HCT116 (cell line): ENCODE measurements around the gene KIAA0232. TPM values are rescaled to one million over a fixed set of nuclear protein-coding genes. Genes with fewer than 3 reads are reported as not detected.

Experiments used
- ATAC-seq: fragments of 200-7000 bp; cut with Tn5 transposase; 2 replicates; pipeline ENCODE4 v1.9.1; 2020; ENCODE audit warnings: mild to moderate bottlenecking, moderate library complexity
- BruUV-seq: library from RNA; stranded (reverse); fragments of 400-500 nt; replicated peaks from 2 replicates; lab custom pipeline; 2021; lab: Mats Ljungman, UMichigan
- CTCF ChIA-PET: fragments of 300-600 bp; sonication (Branson Sonifier 250); formaldehyde crosslinking; loops from one replicate; lab custom pipeline; 2021; ENCODE audit warnings: antibody characterized with exemption; lab: Charles Lee
- POLR2A ChIA-PET: fragments of 300-600, 350-600 bp; sonication (Branson Sonifier 250); formaldehyde crosslinking; loops from one replicate; lab custom pipeline; 2021; ENCODE audit warnings: antibody characterized with exemption; lab: Charles Lee
- RAD21 ChIA-PET, 2 experiments: fragments of 300-600 bp; sonication (Branson Sonifier 250); formaldehyde crosslinking; loops; one replicate each; lab custom pipeline; 2023; ENCODE audit warnings: low total read pairs in 2 of 2; ENCODE audit not compliant: uncharacterized antibody in 2 of 2, unreplicated experiment in 2 of 2, low non-redundant PET in 1 of 2; lab: Charles Lee
- DNase-seq: peaks from one replicate; pipeline ENCODE4 v3.0.0-alpha.2; 2010; ENCODE audit warnings: low read depth, low spot score
- H2AFZ ChIP-seq: fragments of 200-600 bp; shearing (Covaris generic), sonication (generic); 2 replicates; pipeline ENCODE4 v1.6.1; 2017; ENCODE audit warnings: low read depth, mixed run types, mixed read lengths, antibody characterized with exemption, low read length; ENCODE audit not compliant: poor library complexity, severe bottlenecking
- H3K27ac ChIP-seq: 2 replicates; pipeline ENCODE4 v1.5.1; 2012; ENCODE audit warnings: low read depth, low read length
- H3K27me3 ChIP-seq: fragments of 200-600 bp; sonication (generic); 2 replicates; pipeline ENCODE4 v1.6.1; 2016; ENCODE audit warnings: mixed run types, low read length, mixed read lengths; ENCODE audit not compliant: insufficient read depth
- H3K36me3 ChIP-seq, 2 experiments: fragments of 200-500 bp in 1 of 2; fragments of 200-600 bp in 1 of 2; sonication (Bioruptor generic) in 1 of 2; sonication (generic) in 1 of 2; 2 replicates each; pipeline versions ENCODE4 v1.5.1 to v1.6.1; 2014 to 2016; ENCODE audit warnings: low read length in 2 of 2, inconsistent platforms in 1 of 2, mixed read lengths in 1 of 2, mixed run types in 1 of 2; ENCODE audit not compliant: insufficient read depth in 2 of 2, control insufficient read depth in 1 of 2
- H3K4me1 ChIP-seq, 2 experiments: fragments of 200-600 bp in 1 of 2; sonication (generic) in 1 of 2; 2 replicates each; pipeline versions ENCODE4 v1.5.1 to v1.6.1; 2012 to 2017; ENCODE audit warnings: low read length in 2 of 2, inconsistent platforms in 1 of 2, mild to moderate bottlenecking in 1 of 2, mixed read lengths in 1 of 2, mixed run types in 1 of 2, moderate library complexity in 1 of 2; ENCODE audit not compliant: insufficient read depth in 2 of 2, control insufficient read depth in 1 of 2
- H3K4me2 ChIP-seq: fragments of 200-600 bp; sonication (generic); 2 replicates; pipeline ENCODE4 v1.6.1; 2017; ENCODE audit warnings: mixed run types, low read length, mixed read lengths
- H3K4me3 ChIP-seq, 2 experiments: fragments of 200-600 bp in 1 of 2; sonication (generic) in 1 of 2; replicated peaks in 1 of 2; 2 replicates each; pipeline ENCODE4 v1.5.1; 2011 to 2016; ENCODE audit warnings: low read length in 2 of 2, control low read depth in 1 of 2, low read depth in 1 of 2, mild to moderate bottlenecking in 1 of 2, mixed read lengths in 1 of 2, mixed run types in 1 of 2
- H3K79me2 ChIP-seq: fragments of 200-600 bp; sonication (generic); 2 replicates; pipeline ENCODE4 v1.6.1; 2017; ENCODE audit warnings: mild to moderate bottlenecking, mixed run types, low read length, moderate library complexity, mixed read lengths; ENCODE audit not compliant: insufficient read depth
- H3K9ac ChIP-seq: fragments of 200-600 bp; sonication (generic); 2 replicates; pipeline ENCODE4 v1.6.1; 2016; ENCODE audit warnings: low read length, mixed read lengths
- H3K9me2 ChIP-seq: fragments of 200-600 bp; sonication (generic), shearing (Covaris generic); 2 replicates; pipeline ENCODE4 v1.6.1; 2017; ENCODE audit warnings: mixed run types, mild to moderate bottlenecking, moderate library complexity; ENCODE audit not compliant: insufficient read depth
- H3K9me3 ChIP-seq, 2 experiments: fragments of 200-500 bp in 1 of 2; fragments of 200-600 bp in 1 of 2; sonication (Bioruptor generic) in 1 of 2; sonication (generic) in 1 of 2; 2 replicates each; pipeline ENCODE4 v1.6.1; 2014 to 2017; ENCODE audit warnings: low read length in 2 of 2, mixed read lengths in 2 of 2, inconsistent platforms in 1 of 2, low read depth in 1 of 2, mild to moderate bottlenecking in 1 of 2, mixed run types in 1 of 2, moderate library complexity in 1 of 2; ENCODE audit not compliant: control insufficient read depth in 1 of 2, insufficient read depth in 1 of 2
- H4K20me1 ChIP-seq: fragments of 200-600 bp; sonication (generic), shearing (Covaris generic); 2 replicates; pipeline ENCODE4 v1.6.1; 2017; ENCODE audit warnings: mixed run types, mild to moderate bottlenecking, moderate library complexity; ENCODE audit not compliant: insufficient read depth
- CBX3 ChIP-seq: IDR thresholded peaks from 2 replicates; pipeline ENCODE4 v1.6.1; 2012; ENCODE audit warnings: low read depth
- CEBPB ChIP-seq: IDR thresholded peaks from 2 replicates; pipeline ENCODE4 v1.6.1; 2012; ENCODE audit warnings: low read depth
- CTCF ChIP-seq, 3 experiments: fragments of 200-600 bp in 1 of 3; sonication (generic) in 1 of 3; IDR thresholded peaks in 2 of 3; conservative IDR thresholded peaks in 1 of 3; 2 replicates each; pipeline ENCODE4 v1.5.1; 2012 to 2017; ENCODE audit warnings: low read depth in 2 of 3, low read length in 2 of 3, antibody characterized with exemption in 1 of 3, borderline replicate concordance in 1 of 3, control low read depth in 1 of 3, mild to moderate bottlenecking in 1 of 3, mixed read lengths in 1 of 3, mixed run types in 1 of 3, moderate library complexity in 1 of 3; ENCODE audit not compliant: insufficient read depth in 1 of 3
- ELF1 ChIP-seq: IDR thresholded peaks from 2 replicates; pipeline ENCODE4 v1.6.1; 2012; ENCODE audit warnings: low read depth, borderline replicate concordance
- FOSL1 ChIP-seq: IDR thresholded peaks from 2 replicates; pipeline ENCODE4 v1.6.1; 2012; ENCODE audit warnings: low read depth
- POLR2AphosphoS5 ChIP-seq: IDR thresholded peaks from 2 replicates; pipeline ENCODE4 v1.6.1; 2011; ENCODE audit warnings: mild to moderate bottlenecking, low read depth, low read length, moderate library complexity
- RAD21 ChIP-seq: IDR thresholded peaks from 2 replicates; pipeline ENCODE4 v1.6.1; 2012; ENCODE audit warnings: low read depth, mild to moderate bottlenecking
- SP1 ChIP-seq: IDR thresholded peaks from 2 replicates; pipeline ENCODE4 v1.6.1; 2012; ENCODE audit warnings: low read depth
- YY1 ChIP-seq: IDR thresholded peaks from 2 replicates; pipeline ENCODE4 v1.6.1; 2011; ENCODE audit warnings: low read length, low read depth, moderate library complexity, mild to moderate bottlenecking; ENCODE audit not compliant: insufficient replicate concordance; ENCODE audit errors: extremely low read depth
- ZBTB33 ChIP-seq: IDR thresholded peaks from 2 replicates; pipeline ENCODE4 v1.6.1; 2011; ENCODE audit warnings: mild to moderate bottlenecking, low read length, moderate library complexity; ENCODE audit not compliant: insufficient replicate concordance; ENCODE audit errors: extremely low read depth
- ZNF274 ChIP-seq: fragments of 200-500 bp; sonication (Bioruptor generic); IDR thresholded peaks from 2 replicates; pipeline ENCODE4 v1.6.1; 2014; ENCODE audit warnings: mild to moderate bottlenecking, low read depth, low read length, inconsistent platforms
- intact Hi-C: fragments of 100-400 bp; cut with micrococcal nuclease; formaldehyde crosslinking; loops from 2 replicates; pipeline ENCODE4 v1.10.0; 2022
- total RNA-seq: library from RNA; stranded (reverse); gene quantifications from one replicate; pipeline ENCODE4 v1.2.1, GENCODE V29; 2021; ENCODE audit not compliant: unreplicated experiment

Gene KIAA0232
- total RNA-seq, 1 experiment from 2014 or later = 18.1 TPM

- H3K27me3 ChIP-seq = no peaks in the 10 kb centered on the region
- RAD21 ChIA-PET = no interaction called here
- no peak for DNase-seq
- TF ChIP-seq CEBPB (no peak), ZBTB33 (no peak), ELF1 (no peak), CTCF (IDR thresholded peaks at IDR 0.05 in 2 of 3, conservative IDR thresholded peaks at IDR 0.05 in 1 of 3; ENCODE audit: borderline replicate concordance in 1 of 3, insufficient read depth in 1 of 3, low read depth in 2 of 3, low read length in 2 of 3) (no peak), POLR2AphosphoS5 (no peak), SP1 (no peak), CBX3 (no peak), RAD21 (no peak), FOSL1 (no peak), ZNF274 (no peak), YY1 (no peak)
- TF ChIP-seq, all 23 proteins: peak for 0
- ChIA-PET CTCF (no interaction called here), POLR2A (no interaction called here)
- Histone ChIP-seq H3K9me2 (no peaks in the 10 kb centered on the region), H3K9ac (no peak overlapping the region), H2AFZ (no peak overlapping the region), H3K79me2 (peaks cover 82% of the 10 kb centered on the region), H3K4me3 (no peak overlapping the region), H3K36me3 (peaks cover 2 to 5% of the 10 kb centered on the region in 2 experiments; a peak in 2 of 4 replicates), H3K27ac (no peak overlapping the region), H4K20me1 (no peaks in the 10 kb centered on the region), H3K4me1 (peaks cover 0 to 4% of the 10 kb centered on the region in 2 experiments; a peak in 1 of 4 replicates), H3K9me3 (no peaks in the 10 kb centered on the region), H3K4me2 (no peak overlapping the region)
- intact Hi-C loops = no loop called here
- BruUV-seq = no TSS peak
- no peak for ATAC-seq
Measured at GRCh38 chr4:6794189-6794588, 11.7 kb downstream of the KIAA0232 start.
